CD4-positive, alpha-beta T cell treated with Interferon gamma for 1 hour (primary cell): Measurements from ENCODE around the gene GPR176.

Experiments used
- DNase-seq: peaks from one replicate; pipeline ENCODE4 v3.0.0-alpha.2; 2020

GPR176 gene

GRCh38 chr15:39799552-39800011 lies 120.5 kb downstream of the GPR176 start:
- no peak for DNase-seq

- no peak for DNase-seq
Observed at GRCh38 chr15:39798382-39798781, 121.7 kb downstream of the GPR176 start.

- no peak for DNase-seq
Observed at GRCh38 chr15:39797407-39797806, 122.7 kb downstream of the GPR176 start.

- no peak for DNase-seq
Observed at GRCh38 chr15:39796601-39797000, 123.5 kb downstream of the GPR176 start.

DNA sequence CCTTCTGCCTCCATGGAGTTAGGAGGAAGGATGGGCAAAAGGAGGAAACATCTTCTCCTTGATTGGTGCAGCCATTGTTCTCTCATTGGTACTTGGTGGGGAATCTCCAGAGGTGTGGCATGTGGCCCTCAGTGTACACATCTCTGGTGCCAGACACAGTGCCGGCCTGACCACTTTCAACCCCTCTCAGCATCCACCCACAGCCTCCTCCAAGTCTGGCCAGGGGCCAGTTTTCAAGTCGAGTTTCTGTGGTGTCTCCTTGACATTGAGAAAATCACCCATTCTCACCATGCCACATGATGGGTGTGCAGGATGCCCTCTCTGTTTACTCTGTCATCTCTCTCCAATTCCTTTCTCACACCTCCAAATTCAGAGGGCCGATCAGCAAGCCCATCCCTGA lies 124.6 kb downstream of the GPR176 start:
- no peak for DNase-seq

- no peak for DNase-seq
Observed at GRCh38 chr15:39794954-39795353, 125.1 kb downstream of the GPR176 start.

- DNase-seq: no peak
Observed at GRCh38 chr15:39793923-39794322, 126.1 kb downstream of the GPR176 start.

DNA sequence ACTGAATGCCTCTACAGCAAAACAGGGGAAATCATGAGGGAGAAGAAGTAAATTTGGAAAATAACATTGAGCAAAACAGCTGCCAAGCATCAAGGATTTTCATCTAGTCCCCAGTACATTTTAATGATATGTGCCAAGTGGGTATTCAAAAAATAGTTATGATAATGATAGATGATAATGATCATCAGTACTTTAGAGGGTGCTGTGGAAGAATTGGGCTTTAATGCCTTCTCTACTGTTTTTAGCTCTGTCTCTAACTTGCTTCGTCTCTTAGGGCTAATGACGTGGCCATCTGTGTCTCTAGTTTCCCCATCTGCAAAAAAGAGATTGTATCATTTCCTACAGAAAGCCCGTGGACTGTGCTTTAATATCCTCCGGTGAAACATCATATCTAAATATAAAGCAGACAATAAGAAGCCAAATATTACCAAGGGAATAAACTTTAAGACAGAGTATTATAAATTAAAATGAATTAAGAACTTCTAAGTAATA lies 127.2 kb downstream of the GPR176 start:
- no peak for DNase-seq

DNA sequence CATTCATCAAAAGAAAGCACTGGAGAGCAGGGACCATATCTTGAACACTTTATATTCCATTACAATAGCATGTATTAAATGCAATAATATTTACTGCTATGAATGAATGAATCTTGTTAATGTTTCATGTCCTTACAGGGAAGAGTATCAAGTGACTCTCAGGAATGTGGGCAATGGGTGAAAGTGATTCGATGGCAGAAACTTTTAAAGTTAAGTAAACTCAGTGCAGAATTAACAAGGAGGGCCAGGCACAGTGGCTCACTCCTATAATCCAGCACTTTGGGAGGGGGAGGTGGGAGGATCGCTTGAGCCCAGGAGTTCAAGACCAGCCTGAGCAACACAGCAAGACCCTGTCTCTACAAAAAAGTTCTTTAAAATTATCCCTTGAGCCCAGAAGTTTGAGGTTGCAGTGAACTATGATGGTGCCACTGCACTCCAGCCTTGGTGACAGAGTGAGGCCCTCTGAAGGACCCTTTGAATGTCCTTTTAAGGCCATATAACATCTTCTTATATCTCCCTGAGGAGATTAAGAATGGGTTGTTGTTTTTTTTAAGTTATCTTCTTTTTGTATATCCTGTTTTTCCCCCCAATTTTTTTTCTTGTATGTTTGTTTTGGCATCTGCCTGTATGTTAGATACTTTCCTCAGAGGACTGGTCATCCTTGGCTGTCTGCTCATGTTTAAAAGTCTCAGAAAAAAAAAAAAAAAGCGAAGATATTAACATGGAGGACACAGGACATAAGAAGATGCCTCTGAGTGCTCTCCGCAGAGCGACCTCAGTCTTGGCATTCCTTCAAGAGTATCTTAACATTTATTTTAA lies 127.8 kb downstream of the GPR176 start:
- no peak for DNase-seq

DNA sequence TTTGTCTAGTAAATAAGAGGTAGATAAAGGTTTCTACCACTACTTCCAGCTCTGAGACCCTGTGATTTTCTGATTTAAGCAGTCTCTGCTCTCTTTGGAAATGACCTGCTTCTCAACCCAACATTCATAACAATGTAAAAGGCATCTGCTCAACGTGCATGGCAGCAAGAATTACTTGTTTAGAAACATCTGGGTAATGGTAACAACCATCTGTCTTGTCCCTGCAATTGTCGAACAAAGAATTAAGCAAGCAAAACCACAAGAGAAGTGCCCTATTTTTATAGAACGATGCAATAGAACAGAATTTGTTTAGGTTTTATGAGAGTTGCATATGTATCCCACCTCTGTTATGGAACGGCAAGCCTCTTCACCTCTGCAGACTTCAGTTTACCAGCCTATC lies 130.3 kb downstream of the GPR176 start:
- no peak for DNase-seq

DNA sequence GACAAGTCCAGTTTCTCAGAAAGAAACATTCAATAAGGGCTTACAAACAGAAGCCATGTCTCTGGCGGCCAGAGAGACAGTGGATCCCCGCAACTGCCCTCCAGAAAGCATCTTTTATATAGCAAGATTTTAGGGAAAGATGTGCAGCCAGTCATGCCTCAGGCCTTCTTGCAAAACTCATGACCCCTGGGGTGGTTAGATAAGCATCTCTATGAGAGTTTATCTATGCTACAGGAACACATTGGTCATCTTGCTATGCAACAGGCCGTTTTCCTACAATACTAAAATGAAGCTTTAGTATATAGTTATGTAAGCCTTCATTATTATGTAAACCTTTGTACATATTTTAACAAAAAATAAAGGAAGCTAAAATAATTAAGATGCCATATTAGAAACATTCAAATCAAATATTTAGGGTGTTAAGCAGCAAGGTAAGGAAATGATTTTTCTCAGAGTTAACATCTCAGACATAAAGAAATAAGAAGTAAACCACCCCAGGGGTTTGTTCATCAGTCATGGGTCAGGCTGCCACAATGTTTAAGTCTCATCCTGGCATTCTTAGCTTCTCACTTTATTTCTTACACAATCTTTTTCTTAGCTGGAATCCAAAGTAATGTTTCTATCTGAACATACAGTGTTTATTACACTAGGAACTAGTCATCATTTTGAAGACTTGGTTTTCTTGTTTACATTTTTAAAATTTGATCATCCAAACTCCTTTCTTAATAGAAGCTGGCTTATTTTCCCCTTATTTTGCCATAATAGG lies 131.1 kb downstream of the GPR176 start:
- DNase-seq: no peak

DNA sequence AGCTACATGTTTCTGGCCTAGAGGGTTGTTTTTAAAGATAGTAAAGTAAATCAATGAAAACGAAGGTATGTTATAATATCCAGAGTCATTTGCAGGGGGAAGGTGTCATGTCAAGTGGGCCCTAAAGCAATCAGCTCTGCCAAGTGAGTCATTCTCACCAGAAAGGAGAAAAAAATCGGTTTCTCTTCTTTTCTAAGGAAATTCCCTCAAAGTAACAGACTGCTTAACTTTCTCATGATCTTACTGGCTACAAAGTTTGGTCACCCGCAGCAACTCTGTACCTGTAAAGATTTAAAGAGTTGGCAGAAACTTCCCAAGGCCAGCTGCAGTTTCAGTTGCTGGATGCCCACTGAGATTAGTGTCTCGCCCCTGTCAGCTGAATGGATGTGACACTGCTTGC lies 132.0 kb downstream of the GPR176 start:
- no peak for DNase-seq

DNA sequence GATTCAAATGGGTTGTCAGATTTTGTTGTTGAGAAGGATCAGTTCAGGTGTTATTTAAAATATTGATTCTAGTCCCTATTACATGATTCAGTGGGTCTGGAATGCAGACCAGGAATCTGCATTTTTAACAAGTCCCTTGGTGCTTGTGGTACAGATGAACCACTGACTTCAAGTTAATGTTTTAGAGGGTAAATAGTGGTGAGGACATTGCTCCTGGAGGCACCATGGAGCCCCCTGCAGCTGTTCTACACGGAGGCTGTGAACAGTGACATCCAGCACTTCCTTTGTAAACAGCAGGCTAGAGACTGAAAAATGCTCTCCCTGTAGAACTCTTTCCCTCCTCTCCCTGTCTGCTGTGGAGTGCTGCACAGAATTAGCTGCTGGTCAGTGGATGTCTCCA lies 132.6 kb downstream of the GPR176 start:
- no peak for DNase-seq

GRCh38 chr15:39786447-39787056 lies 133.5 kb downstream of the GPR176 start:
- no peak for DNase-seq

- DNase-seq: no peak
Observed at GRCh38 chr15:39785841-39786240, 134.2 kb downstream of the GPR176 start.

- DNase-seq: no peak
Observed at GRCh38 chr15:39785139-39785538, 134.9 kb downstream of the GPR176 start.

GRCh38 chr15:39784638-39785037 lies 135.4 kb downstream of the GPR176 start:
- no peak for DNase-seq

GRCh38 chr15:39784125-39784524 lies 135.9 kb downstream of the GPR176 start:
- no peak for DNase-seq

GRCh38 chr15:39783244-39783820 lies 136.7 kb downstream of the GPR176 start:
- DNase-seq: no peak

- peak; percentile 94 for DNase-seq
Observed at GRCh38 chr15:39782441-39783138, 137.5 kb downstream of the GPR176 start, which contains the start of gene FSIP1. TSS of gene FSIP1 (minus strand) at chr15:39782841. CDS start at chr15:39776524, 6,317 bp downstream.

- DNase-seq: no peak
Observed at GRCh38 chr15:39781967-39782302, 138.1 kb downstream of the GPR176 start.

- no peak for DNase-seq
Observed at GRCh38 chr15:39781147-39781966, 138.7 kb downstream of the GPR176 start.
